Superior temporal gyrus (tissue), 1 donor: ENCODE results near the gene PRDM16.
"Not testable (repeated sequence)": the region's sequence is repeated elsewhere in the genome, so short reads cannot be mapped to it uniquely, and the experiment has no call there.

Source experiments
- DNase-seq: peaks from one replicate; pipeline ENCODE4 v3.0.0-alpha.2; 2016; ENCODE audit errors: extremely low spot score

Gene PRDM16

DNA sequence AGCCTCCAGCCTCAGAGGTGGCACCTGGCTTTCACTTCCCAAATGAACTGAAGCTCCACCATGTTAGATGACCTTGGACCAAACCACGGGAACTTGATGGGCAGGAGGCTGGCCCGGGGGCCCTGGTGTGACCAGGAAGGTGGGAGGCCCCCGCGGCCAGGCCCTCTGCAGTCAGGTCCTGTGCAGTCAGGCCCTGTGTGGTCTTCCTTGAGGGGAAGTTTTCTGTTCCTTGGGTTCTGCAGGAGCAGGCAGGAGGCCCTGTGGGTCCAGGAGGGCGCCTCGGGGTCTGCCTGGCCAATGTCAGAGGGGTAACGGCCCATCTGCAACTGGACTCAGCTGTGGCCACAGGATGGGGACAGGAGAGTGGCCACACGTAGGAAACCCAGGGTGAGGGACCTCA lies 13.0 kb downstream of the PRDM16 start:
- DNase-seq: no peak

DNA sequence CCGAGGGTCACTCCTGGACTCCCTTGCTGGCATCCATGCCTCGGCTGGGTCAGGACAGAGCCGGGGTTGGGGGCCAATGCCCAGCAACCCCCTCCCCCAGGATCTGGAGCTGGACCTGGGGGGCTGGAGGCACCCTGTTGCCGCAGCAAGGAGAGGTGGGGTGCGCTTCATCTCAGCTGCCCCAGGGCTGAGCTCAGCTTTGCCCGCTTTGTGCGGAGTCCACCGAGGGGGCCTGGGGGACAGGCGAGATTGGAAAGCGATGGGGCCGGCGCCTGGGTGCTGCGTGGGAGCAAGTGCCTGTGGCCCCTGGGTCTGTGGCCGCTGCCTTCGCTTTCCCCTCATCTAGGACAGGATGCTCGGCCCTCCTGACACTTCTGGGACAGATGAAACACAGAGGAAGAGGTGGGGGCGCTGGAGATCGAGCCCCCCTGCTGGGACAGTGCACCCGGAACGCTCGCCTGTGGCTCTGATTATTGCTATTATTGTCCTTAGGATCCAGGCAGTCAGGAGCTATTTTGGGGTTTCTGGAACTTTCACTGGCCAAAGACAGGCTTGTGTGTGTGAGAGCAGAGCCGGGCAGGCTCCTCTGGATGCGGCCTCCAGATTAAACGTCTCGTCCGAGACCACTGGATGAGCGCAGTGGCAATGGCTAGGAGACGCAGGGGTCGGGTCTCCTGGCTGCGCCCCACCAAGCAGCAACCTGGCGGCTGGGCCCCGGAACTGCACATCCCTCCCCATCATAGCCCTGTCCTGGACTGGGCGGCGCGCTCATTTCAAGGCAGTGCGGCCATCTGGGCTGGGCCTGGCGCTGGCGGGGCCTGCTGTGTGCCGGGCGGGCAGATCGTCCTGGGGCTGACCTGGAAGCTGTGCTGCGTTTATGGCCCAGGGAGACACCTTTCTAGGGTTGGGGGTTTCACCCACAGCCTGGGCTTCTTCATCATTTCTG lies 13.8 kb downstream of the PRDM16 start:
- no peak for DNase-seq

DNA sequence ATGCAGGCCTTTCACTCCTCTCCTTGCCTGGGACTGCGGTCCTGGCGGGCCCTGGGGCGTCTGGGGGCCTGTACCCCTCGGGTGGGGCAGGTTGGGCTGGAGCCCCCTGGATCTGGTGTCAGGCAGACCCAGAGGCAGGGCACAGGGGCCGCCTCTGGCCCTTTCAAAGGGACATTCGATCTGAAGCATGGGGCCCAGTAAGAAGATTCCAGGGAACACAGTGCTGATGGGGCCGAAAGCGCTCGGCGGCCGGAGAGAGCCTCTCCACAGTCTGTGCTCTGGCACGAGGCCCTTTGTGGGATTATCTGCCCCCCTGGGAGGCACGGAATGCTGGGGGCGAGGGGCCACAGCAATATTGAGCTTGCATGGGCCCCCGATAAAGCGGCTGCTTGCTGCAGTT lies 15.2 kb downstream of the PRDM16 start:
- no peak for DNase-seq

DNA sequence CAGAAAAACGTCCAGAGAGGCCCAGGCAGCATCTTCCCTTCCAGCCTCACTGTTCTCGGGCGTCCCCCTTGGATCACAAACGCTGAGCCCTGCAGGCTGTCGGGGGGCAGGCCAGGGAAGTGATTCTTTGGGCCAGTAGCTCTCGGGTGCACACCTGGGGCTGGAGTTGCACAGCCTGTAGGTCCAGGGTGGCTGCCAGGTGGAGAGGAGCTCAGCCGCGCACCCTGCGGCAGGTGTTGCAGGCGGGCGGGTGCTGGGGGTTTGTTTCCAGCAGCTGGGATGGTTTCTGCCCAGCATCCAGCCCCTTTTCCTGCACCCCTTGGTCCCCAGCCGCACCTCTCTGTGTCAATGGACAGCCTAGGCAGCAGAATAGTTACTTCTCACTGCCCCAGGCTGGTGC lies 15.7 kb downstream of the PRDM16 start:
- no peak for DNase-seq

DNA sequence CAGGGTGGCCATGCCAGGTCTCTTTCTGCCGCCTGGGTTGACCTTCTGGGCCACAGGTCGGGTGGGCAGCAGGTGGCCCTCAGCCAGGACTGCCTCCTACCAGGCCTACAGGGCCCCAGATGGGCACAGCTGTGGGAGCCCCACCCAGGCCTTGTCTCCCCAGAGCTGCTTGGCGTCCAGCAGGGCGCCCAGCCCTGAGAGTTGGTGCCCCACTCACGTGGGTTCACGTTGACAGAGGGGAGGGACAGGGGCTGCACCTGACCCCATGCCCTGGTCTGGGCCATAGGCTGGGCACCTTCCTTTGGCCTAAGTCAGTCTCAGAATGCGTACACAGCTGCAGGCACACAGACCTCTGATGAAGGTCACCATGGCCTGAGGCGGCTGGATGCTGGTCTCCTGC lies 16.7 kb downstream of the PRDM16 start:
- no peak for DNase-seq

DNA sequence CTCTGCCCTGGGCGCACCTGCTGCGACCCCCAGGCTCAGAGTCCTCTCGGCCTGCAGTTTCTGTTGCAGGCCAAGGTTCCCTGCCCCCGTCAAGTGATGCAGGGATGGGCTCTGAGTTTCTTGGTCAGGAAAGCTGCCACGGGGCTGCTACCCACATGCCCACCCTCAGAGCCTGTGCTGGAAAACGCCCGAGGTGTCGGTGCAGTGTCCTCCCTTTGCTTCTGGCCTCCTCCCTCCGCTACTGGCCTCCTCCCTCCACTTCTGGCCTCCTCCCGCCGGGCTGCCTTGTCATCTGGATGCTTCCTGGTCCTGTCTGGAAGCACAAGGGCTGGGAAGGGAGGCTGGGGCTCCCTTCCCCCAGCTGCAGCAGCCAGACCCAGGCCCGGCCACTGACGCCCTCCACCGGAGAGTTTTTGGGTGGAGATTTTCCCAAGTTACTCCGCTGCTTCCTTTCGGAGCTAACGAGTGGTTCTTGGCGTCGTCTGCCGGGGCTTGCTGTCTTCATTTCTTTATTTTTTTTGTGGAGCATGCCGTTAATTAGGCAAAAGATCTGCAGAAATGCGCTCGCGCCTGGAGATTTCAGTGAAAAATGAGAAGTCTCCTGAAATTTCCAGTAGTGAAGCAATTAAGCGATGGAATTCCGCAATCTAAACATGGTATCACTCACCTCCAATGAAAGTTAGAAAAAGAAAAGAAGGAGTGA lies 17.4 kb downstream of the PRDM16 start:
- DNase-seq: no peak

DNA sequence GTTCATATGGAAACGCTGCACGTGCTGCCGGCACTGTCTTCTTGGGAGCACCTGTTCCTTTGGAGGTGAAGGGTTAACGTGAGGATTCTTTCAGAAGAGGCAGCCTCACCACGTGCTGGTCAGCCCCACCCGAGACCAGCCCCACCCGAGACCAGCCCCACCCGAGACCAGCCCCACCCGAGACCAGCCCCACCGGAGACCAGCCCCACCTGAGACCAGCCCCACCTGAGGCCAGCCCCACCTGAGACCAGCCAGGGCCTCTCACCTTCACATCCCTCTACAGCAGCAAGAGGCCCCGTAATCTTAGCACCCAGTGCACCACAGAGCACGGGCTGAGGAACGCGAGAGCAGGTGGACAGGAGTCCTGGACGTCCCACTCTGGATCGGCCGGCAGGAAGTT lies 18.0 kb downstream of the PRDM16 start:
- no peak for DNase-seq

DNA sequence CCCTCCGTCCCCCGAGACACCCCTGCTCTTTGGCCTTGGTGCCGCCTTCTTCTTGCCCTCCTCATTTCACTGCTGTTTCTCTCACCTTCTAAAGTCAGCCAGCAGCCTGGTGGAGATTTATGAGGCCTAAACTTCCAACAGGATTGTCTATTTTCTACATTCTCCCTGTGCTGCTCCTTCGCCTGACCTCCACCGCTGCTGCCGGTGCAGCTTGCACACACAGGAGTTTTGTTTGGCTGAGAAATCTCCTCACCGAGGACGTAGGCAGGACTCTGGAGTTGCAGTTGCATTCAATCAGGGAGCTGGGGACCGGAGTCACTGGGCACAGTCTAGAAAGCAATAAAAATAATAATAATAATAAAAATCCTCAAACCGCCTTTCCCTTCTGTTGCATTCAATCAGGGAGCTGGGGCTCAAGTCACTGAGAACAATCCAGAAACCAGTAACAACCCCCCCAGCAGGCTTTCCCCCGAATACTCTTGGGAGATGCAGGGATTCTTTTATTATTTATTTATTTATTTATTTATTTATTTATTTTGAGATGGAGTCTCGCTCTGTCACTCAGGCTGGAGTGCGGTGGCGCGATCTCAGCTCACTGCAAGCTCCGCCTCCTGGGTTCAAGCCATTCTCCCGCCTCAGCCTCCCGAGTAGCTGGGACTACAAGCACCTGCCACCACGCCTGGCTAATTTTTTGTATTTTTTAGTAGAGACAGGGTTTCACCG lies 19.1 kb downstream of the PRDM16 start:
- not testable (repeated sequence) for DNase-seq

DNA sequence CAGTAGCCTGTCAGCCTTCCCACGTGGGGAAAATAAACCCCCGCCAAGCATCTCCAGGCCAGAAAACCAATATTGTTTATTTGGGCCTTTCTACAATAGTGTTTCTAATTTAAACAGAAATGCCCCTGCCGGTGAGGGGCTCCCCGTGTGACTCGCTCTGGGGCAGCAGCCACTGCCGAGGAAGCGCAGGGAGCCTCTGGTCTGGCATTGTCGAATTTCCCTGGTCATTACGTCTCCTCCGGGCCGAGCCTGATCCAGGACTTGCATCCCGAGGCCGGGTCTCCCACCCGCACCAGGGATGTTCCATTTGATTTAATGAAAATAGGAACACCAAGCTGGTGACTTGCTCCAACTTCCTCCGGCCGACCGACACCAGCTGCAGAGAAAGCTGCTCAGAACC lies 20.5 kb downstream of the PRDM16 start:
- DNase-seq: no peak

DNA sequence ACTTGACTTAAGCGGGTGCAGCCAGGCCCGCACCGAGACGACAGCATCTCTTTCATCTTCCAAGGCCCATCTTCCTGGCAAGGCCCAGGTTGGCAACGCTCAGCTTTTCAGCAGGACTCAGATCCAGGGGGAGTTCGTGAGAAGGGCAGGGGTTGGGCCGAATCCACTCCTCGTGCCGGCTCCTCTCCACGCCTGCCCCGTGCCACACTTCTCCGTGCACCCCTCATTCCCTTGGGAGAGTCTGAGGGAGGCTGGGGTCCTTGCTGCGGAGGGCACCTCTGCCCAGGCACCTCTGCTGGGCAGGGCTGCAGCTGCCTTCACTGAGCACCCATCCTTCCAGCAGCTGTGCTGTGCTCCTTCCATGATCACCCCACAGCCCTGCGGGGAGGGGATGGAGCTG lies 22.3 kb downstream of the PRDM16 start:
- DNase-seq: no peak

DNA sequence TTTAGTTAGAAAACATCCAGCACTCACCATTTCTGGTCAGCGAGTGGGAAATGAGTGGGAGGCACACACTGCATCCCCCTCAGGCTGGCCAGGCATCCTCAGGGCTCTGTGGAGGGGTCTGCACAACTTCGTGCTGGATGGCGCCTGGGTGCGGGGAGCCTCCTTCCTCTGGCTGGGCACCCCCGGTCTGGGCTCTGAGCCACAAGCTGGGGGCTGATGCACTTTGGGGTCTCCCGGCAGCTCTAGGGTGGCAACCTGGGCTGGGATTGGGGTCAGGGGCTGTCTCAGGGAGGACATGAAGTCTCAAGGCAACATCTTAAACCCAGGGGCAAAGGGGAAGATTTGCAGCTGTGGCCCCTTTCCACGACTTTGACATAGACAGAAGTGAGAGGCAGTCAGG lies 23.5 kb downstream of the PRDM16 start:
- DNase-seq: no peak

DNA sequence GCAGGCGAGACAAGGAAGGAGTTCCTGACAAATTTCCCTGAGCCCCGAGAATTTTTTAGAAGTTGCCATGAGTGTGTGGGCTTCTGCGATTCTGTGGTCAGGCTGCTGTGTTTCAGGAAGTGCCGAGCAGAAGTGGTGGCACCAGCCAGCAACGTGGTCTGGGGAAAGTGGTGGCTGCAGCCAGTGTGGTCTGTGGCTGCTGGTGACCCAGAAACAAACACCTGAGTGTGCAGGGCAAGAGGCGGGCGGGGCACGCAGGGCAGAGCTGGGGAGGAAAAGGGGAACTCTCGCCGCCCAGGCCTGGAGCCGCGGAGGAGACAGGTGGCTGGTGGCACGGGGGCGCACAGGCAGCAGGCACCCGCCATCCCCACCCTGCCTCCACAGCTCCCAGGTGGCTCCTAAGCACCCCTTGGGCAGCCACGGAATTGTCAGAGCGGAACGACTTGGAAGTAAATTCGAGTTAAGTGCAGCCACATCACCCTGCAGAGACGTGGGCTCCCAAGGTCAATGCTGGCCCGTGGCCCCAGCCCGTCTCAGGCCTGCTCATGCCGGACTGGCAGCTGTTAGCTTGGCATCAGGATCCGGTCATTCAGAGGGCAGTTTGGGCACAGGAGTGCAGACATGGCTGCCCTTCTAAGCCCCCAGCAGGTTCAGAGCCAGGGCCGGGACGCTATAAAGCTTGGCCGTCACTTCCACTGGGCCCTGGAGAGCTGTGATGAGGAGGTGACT lies 25.1 kb downstream of the PRDM16 start:
- DNase-seq: no peak

DNA sequence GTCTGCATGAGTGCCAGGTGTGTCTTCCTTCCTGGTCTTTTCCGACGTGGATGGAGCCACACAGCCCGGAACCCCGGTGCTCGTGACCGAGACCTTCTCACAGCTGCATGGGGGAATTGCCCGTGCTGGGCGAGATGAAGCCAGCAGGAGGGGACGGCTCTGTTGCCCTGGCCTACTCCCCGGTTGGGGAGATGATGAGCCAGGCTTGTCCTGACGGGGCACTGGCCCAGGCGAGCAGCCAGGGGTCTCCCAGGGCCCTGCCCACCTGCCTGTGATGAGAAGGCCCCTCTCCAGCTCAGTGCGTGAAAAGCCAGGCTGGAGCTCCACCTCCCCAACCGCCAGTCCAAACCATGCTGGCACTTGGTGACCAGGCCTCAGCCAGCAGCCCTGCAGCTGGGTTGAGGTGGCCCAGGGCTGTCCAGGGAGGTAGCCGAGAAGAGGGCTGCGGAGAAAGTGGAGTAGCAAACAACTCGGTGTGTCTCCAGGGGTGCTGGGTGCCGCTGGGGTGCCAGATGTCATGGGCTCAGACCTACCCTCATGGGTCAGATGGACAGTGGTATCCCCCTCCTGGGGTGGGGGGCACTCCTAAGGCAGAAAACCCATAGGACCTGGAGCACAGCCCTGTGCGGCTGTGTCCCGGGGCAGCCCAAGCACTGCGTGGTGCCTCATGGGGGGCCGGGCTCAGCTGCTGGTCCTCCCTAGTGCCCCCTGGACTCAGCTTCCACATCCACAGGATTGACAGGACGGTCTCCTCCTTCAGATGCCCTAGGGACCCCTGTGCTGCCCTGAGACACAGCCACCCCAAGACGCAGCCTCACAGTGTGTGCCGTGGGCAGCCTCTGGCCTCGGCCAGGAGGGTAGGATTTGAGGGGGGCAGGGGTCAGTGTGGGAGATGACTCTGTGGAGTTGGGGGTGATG lies 26.1 kb downstream of the PRDM16 start:
- DNase-seq: no peak

DNA sequence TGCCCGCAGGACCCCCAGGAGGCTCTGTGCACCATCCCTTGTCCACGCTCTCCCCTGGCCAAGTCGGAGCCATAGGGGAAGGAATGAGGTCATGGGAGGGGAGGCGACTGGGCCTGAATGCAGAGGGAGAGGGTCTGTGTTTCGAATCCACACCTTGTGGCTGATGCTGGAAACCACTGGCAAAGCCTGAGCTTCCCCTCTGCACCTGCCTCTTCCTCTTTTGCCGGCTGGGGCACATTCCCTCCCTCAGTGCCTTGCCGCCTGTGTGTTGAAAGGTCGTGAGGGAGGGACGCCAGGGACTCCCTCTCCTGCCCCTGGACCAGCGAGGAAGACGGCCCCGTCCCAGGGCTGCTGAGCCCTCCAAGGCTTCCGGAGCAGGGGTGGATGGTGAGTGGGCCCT lies 27.3 kb downstream of the PRDM16 start:
- DNase-seq: no peak

DNA sequence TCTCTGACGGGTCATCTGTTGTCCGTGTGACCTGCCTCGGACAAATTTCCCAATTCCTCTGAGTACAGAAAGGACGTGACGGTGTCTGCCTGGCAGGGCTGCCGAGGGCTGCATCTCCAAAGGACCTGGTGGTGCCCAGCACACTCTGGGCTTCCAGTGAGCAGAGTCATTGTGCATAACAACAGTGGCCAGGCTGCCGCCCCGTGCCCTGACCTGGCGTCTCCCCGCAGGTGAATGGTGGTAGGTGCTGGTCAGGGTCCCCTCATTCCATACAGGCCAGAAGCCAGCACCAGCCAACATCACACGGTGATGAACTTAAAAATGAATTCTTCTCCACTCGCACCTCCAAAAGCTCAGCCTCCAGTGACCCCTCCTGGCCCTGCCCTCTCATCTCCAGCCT lies 28.2 kb downstream of the PRDM16 start:
- no peak for DNase-seq

DNA sequence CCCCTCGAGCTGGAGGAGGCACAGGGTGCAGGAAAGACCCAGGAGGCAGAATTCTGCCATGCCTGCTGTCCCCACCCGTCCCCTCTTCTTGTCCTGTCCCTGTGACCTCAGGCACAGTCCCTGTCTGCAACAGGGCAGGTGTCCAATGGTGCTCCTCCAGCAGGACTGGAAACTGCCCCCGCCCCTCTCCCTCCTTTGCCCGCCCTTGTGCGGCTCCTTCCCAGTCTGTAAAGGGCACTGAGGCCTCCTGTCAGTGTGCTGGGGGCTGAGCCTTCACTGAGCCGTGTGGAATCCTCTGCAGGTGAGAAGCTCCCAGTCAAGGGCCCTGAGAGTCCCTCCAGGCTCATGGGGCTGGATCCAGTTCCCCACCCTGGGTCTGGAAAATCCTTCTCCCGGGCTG lies 28.9 kb downstream of the PRDM16 start:
- no peak for DNase-seq

DNA sequence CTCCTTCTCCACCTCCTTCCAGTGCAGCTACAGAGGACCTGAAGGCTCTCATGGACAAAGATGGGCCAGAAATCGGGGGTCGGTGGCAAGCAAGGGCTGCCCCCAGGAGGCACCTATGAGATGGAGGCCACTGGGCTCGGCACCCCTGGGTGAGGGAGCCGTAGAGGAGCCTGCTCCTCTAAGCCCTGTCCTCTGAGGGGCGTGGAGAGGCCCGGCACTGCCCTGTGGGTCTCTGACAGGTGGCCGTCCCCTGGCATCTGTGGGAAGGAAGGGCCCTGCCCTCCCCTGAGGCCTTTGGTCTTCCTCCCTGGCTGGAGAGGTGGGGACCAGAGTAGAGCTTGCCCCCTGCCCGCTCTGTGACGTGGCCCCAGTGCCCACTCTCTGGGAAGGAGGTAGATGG lies 30.9 kb downstream of the PRDM16 start:
- DNase-seq: no peak

DNA sequence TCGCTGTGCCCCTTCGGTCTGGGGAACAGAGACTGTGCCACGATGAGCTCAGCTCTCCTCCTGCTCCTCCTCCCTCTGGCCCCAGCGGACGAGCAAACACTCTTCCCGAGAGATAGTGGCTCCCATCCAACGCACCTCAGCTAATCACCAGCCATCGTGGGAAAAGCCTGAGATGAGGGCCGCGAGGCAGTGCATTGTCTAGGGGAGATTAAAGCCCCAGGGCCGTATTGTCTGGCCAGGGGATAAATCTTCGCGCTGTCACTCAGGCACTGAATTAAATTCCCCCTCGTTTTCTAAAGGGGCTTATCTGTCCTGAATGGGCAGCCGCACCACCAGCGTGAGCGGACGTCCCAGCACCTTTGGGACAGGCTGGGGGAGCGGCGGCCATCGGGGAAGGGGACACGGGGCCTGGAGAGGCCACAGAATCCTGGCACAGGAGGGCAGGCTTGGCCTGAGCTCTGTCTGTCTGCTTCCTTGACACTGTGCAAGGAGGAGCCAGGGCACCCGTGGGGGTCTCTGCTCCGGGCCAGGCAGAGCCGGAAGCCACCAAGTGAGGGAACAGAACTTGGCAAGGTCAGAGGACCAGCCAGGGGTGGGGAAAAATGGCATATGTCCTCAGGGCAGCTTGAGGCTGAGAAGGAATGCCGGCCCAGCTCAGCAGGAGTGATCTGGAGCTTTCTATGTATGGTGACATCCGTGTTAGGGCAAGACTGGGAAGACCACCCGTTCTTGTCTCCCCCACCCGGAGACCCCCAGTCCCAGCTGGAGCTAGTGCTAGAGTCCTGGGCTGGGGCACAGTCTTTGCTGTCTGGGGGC lies 32.3 kb downstream of the PRDM16 start:
- no peak for DNase-seq

DNA sequence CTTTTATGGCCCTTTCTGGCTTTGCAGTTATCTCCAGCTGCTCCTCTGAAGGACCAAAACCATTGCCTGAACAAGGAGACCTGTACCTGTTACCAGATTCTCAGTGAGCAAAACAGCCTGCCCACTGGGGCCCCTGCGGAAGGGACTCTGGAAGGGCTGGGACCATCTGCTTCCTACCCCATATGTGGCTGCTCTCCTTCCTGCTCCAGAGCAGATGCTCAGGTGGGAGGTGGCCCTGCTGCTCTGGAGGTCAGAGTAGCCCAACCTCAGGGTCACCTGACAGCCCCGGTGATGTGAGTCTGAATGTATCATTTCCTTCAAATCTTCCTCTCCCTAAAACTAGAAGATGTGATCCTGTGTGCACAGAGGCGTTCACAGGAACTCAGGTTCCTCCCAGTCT lies 33.6 kb downstream of the PRDM16 start:
- no peak for DNase-seq
